B cell (primary cell): ENCODE measurements around the gene GJC1. TPM values are rescaled to one million over a fixed set of nuclear protein-coding genes. Genes with fewer than 3 reads are reported as not detected.

Experiments
- ATAC-seq: fragments of 200-7000 bp; cut with Tn5 transposase; one replicate; pipeline ENCODE4 v1.10.0; 2021; ENCODE audit warnings: low read depth, mild to moderate bottlenecking, moderate number of reproducible peaks, moderate library complexity
- CTCF ChIA-PET: fragments of 350-600 bp; sonication (Branson Sonifier 250); formaldehyde crosslinking; loops from one replicate; lab custom pipeline; 2021; ENCODE audit warnings: antibody characterized with exemption, inconsistent platforms; lab: Charles Lee
- POLR2A ChIA-PET: fragments of 350-600 bp; sonication (Branson Sonifier 250); formaldehyde crosslinking; loops from one replicate; lab custom pipeline; 2021; ENCODE audit warnings: antibody characterized with exemption; lab: Charles Lee
- DNase-seq: peaks from one replicate; pipeline ENCODE4 v3.0.0; 2013
- H2AFZ ChIP-seq: 2 replicates; pipeline ENCODE4 v1.6.1; 2012; ENCODE audit warnings: mild to moderate bottlenecking, low read depth, low read length; ENCODE audit not compliant: insufficient read depth, poor library complexity, severe bottlenecking
- H3K27ac ChIP-seq, 2 donors: 1 replicate in 1 of 2; 2 replicates in 1 of 2; pipeline ENCODE4 v1.5.1; 2012 to 2013; ENCODE audit warnings: low read length in 2 of 2, mild to moderate bottlenecking in 2 of 2, moderate library complexity in 1 of 2
- H3K27me3 ChIP-seq, 4 experiments: fragments of 200-600 bp in 1 of 4; sonication (generic) in 1 of 4; replicated peaks in 1 of 4; 1 replicate in 2 of 4; 2 replicates in 2 of 4; pipeline versions ENCODE4 v1.6.1 to v1.7.0; 2013 to 2016; ENCODE audit warnings: low read length in 3 of 4, mild to moderate bottlenecking in 2 of 4, mixed read lengths in 1 of 4, moderate library complexity in 1 of 4; ENCODE audit not compliant: insufficient read depth in 4 of 4, control insufficient read depth in 3 of 4; ENCODE audit errors: control extremely low read depth in 1 of 4
- H3K36me3 ChIP-seq, 2 experiments: replicated peaks in 1 of 2; 1 replicate in 1 of 2; 2 replicates in 1 of 2; pipeline versions ENCODE4 v1.6.1 to v1.7.1; 2013; ENCODE audit warnings: low read length in 1 of 2; ENCODE audit not compliant: insufficient read depth in 2 of 2, control insufficient read depth in 1 of 2; ENCODE audit errors: control extremely low read depth in 1 of 2, extremely low read depth in 1 of 2
- H3K4me1 ChIP-seq, 2 donors: fragments of 200-600 bp in 1 of 2; sonication (generic) in 1 of 2; 1 replicate in 1 of 2; 2 replicates in 1 of 2; pipeline versions ENCODE4 v1.5.1 to v1.6.1; 2013 to 2017; ENCODE audit warnings: low read length in 2 of 2; ENCODE audit not compliant: control insufficient read depth in 2 of 2, insufficient read depth in 2 of 2
- H3K4me2 ChIP-seq: replicated peaks from 2 replicates; pipeline ENCODE3; 2012; ENCODE audit warnings: mild to moderate bottlenecking, low read depth, low read length; ENCODE audit not compliant: poor library complexity, severe bottlenecking
- H3K4me3 ChIP-seq, 5 experiments: fragments of 200-600 bp in 1 of 5; sonication (generic) in 1 of 5; 1 replicate in 3 of 5; 2 replicates in 2 of 5; pipeline versions ENCODE4 v1.5.1 to v1.7.0; 2011 to 2016; ENCODE audit warnings: low read length in 4 of 5, mild to moderate bottlenecking in 4 of 5, low read depth in 2 of 5, control low read depth in 1 of 5, moderate library complexity in 1 of 5; ENCODE audit not compliant: insufficient read depth in 1 of 5; ENCODE audit errors: control extremely low read depth in 1 of 5, extremely low read depth in 1 of 5
- H3K79me2 ChIP-seq: fragments of 200-600 bp; sonication (generic); one replicate; pipeline ENCODE4 v1.6.0; 2016; ENCODE audit warnings: low read length; ENCODE audit not compliant: control insufficient read depth, insufficient read depth
- H3K9ac ChIP-seq: fragments of 200-600 bp; sonication (generic); 2 replicates; pipeline ENCODE4 v1.6.1; 2017; ENCODE audit warnings: mild to moderate bottlenecking, low read length, moderate library complexity
- H3K9me3 ChIP-seq, 3 donors: one replicate each; pipeline versions ENCODE4 v1.6.1 to v1.7.1; 2013; ENCODE audit warnings: low read length in 2 of 3; ENCODE audit not compliant: control insufficient read depth in 2 of 3, insufficient read depth in 1 of 3; ENCODE audit errors: control extremely low read depth in 1 of 3
- H4K20me1 ChIP-seq: 2 replicates; pipeline ENCODE4 v1.6.0; 2012; ENCODE audit warnings: mild to moderate bottlenecking, low read length; ENCODE audit not compliant: insufficient read depth, control insufficient read depth, poor library complexity, severe bottlenecking
- H3K27ac Mint-ChIP-seq: one replicate; pipeline ENCODE4 v1.8.0; 2021; ENCODE audit warnings: mixed read lengths
- H3K27me3 Mint-ChIP-seq: one replicate; pipeline ENCODE4 v1.8.0; 2021; ENCODE audit warnings: mixed read lengths
- H3K4me1 Mint-ChIP-seq: one replicate; pipeline ENCODE4 v1.8.0; 2021; ENCODE audit warnings: mixed read lengths
- H3K4me3 Mint-ChIP-seq: one replicate; pipeline ENCODE4 v1.8.0; 2021; ENCODE audit warnings: mixed read lengths
- H3K9me3 Mint-ChIP-seq: one replicate; pipeline ENCODE4 v1.8.0; 2022; ENCODE audit warnings: mixed read lengths; ENCODE audit not compliant: insufficient read depth
- CTCF ChIP-seq: fragments of 200-600 bp; IDR thresholded peaks from one replicate; pipeline ENCODE4 v1.8.0; 2022; ENCODE audit warnings: antibody characterized with exemption, mild to moderate bottlenecking
- EZH2 ChIP-seq: IDR thresholded peaks from 2 replicates; pipeline ENCODE4 v1.6.1; 2012; ENCODE audit warnings: borderline replicate concordance, low read depth, mild to moderate bottlenecking, moderate library complexity, low read length; ENCODE audit not compliant: insufficient read depth, poor library complexity, severe bottlenecking
- WGBS: methylation state at CpG from one replicate; pipeline ENCODE4 v1.1.5; 2013; ENCODE audit warnings: missing lambda C conversion rate; ENCODE audit not compliant: insufficient coverage; 5-methylcytosine and 5-hydroxymethylcytosine counted together
- intact Hi-C: fragments of 100-400 bp; cut with micrococcal nuclease; formaldehyde crosslinking; loops from one replicate; pipeline ENCODE4 v1.10.0; 2022
- polyA plus RNA-seq: library from polyadenylated mRNA; depleted of rRNA; stranded (reverse); fragments of >200 nt; gene quantifications from 2 replicates; pipeline ENCODE4 v1.2.3, GENCODE V29; 2012
- total RNA-seq, 2 donors: library from RNA; stranded (reverse); fragments of 120-200 nt in 1 of 2; gene quantifications; 1 replicate in 1 of 2; 2 replicates in 1 of 2; pipeline versions ENCODE4 v1.2.3 to v1.2.4, GENCODE V29; 2013 to 2022

Gene GJC1
- total and polyA plus RNA-seq, 2 donors (not counting 1 experiment from before 2014, with no cell fraction given) = not detected

- POLR2A ChIA-PET = no interaction called here
- no peaks in the 10 kb centered on the region for H3K27me3 ChIP-seq
- Mint-ChIP-seq H3K9me3 (no peaks in the 10 kb centered on the region), H3K27ac (no peak overlapping the region), H3K4me1 (no peaks in the 10 kb centered on the region), H3K4me3 (no peak overlapping the region), H3K27me3 (no peaks in the 10 kb centered on the region)
- TF ChIP-seq EZH2 = no peak
- TF ChIP-seq CTCF = no peak
- no peak overlapping the region for H3K4me3 ChIP-seq
- H3K4me1 ChIP-seq = no peaks in the 10 kb centered on the region
- H3K27ac ChIP-seq = no peak overlapping the region
- H3K79me2 ChIP-seq = no peaks in the 10 kb centered on the region
- CTCF ChIA-PET = interaction anchor here (0.7 kb wide), 1 partner anchor 1082 kb away, joined by 3 read pairs; no protein-coding TSS in a partner anchor
- intact Hi-C loops = no loop called here
- no peak overlapping the region for H2AFZ ChIP-seq
- WGBS = 77% methylated on average over 2 of the region's 4 CpGs
- ATAC-seq = no peak
- H4K20me1 ChIP-seq = no peaks in the 10 kb centered on the region
- no peaks in the 10 kb centered on the region for H3K36me3 ChIP-seq
- no peak overlapping the region for H3K9ac ChIP-seq
- no peak for DNase-seq
- no peaks in the 10 kb centered on the region for H3K9me3 ChIP-seq
- H3K4me2 ChIP-seq = no peak overlapping the region
Measured at GRCh38 chr17:44808156-44808555, 21.9 kb downstream of the GJC1 start.

- Histone ChIP-seq H3K9ac (no peak overlapping the region), H2AFZ (no peak overlapping the region), H3K4me2 (no peak overlapping the region), H3K9me3 (no peaks in the 10 kb centered on the region), H3K4me1 (no peaks in the 10 kb centered on the region), H3K27ac (no peak overlapping the region), H3K36me3 (no peaks in the 10 kb centered on the region), H3K27me3 (no peaks in the 10 kb centered on the region), H3K4me3 (no peak overlapping the region), H3K79me2 (no peaks in the 10 kb centered on the region), H4K20me1 (no peaks in the 10 kb centered on the region)
- TF ChIP-seq EZH2 (no peak), CTCF (no peak)
- intact Hi-C loops = no loop called here
- ChIA-PET POLR2A (no interaction called here), CTCF (no interaction called here)
- no peaks in the 10 kb centered on the region for H3K27me3 Mint-ChIP-seq
- H3K9me3 Mint-ChIP-seq = no peaks in the 10 kb centered on the region
- no peak overlapping the region for H3K4me3 Mint-ChIP-seq
- ATAC-seq (no peak), DNase-seq (no peak)
- WGBS = 30% methylated on average over 2 of the region's 3 CpGs
- H3K4me1 Mint-ChIP-seq = no peaks in the 10 kb centered on the region
- H3K27ac Mint-ChIP-seq = no peak overlapping the region
Measured at GRCh38 chr17:44807817-44808155, 22.3 kb downstream of the GJC1 start.
